Parathyroid adenoma (tissue), 2 donors: ENCODE results near the gene VEGFB.

Source experiments
- H2AFZ ChIP-seq: fragments of 300-600 bp; sonication (generic); one replicate; pipeline ENCODE4 v1.7.0; 2017; ENCODE audit warnings: antibody characterized with exemption, mild to moderate bottlenecking
- H3K27ac ChIP-seq: fragments of 300-600 bp; sonication (generic); one replicate; pipeline ENCODE4 v1.7.0; 2017
- H3K27me3 ChIP-seq: fragments of 300-600 bp; sonication (generic); one replicate; pipeline ENCODE4 v1.7.0; 2017; ENCODE audit warnings: low read length; ENCODE audit not compliant: control insufficient read depth, insufficient read depth
- H3K36me3 ChIP-seq: fragments of 300-600 bp; sonication (generic); one replicate; pipeline ENCODE4 v1.7.0; 2017; ENCODE audit warnings: low read length; ENCODE audit not compliant: control insufficient read depth, insufficient read depth
- H3K4me1 ChIP-seq: fragments of 300-600 bp; sonication (generic); one replicate; pipeline ENCODE4 v1.7.0; 2017; ENCODE audit warnings: control low read depth
- H3K4me2 ChIP-seq: fragments of 300-600 bp; sonication (generic); one replicate; pipeline ENCODE4 v1.7.0; 2017; ENCODE audit warnings: low read length
- H3K4me3 ChIP-seq: fragments of 300-600 bp; sonication (generic); one replicate; pipeline ENCODE4 v1.7.0; 2017; ENCODE audit warnings: low read depth, low read length
- H3K79me2 ChIP-seq: fragments of 300-600 bp; sonication (generic); one replicate; pipeline ENCODE4 v1.7.0; 2017; ENCODE audit warnings: control low read depth
- H3K9ac ChIP-seq: fragments of 300-600 bp; sonication (generic); one replicate; pipeline ENCODE4 v1.7.0; 2017; ENCODE audit warnings: mild to moderate bottlenecking
- H3K9me3 ChIP-seq: fragments of 300-600 bp; sonication (generic); one replicate; pipeline ENCODE4 v1.7.0; 2017; ENCODE audit warnings: low read length; ENCODE audit not compliant: control insufficient read depth
- TF ChIP-seq, protein P1 (sequence below): fragments of 300-600 bp; sonication (generic); IDR thresholded peaks from one replicate; pipeline ENCODE4 v1.7.0; 2017; ENCODE audit warnings: antibody characterized with exemption, mild to moderate bottlenecking
- donor health status: primary hyperparathyroidism.

The VEGFB gene

DNA sequence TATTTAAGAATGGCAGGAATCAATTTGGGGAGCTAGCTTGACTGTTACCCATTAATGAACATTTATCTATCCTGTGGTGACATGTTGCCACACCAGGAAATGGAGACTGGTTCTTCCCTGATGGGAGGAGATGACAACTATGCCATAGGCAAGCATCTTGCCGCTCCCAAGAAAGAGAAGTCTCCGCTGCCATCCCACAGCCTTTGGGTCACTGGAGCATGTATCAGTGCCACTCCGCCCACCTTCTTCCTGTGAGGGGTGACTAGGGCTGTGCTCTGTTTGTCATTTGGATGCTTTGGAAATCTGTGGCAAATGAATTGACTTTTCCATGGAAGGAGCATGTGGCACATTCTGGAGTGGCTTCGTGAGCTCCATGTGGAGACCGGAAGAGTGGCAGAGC, 42.0 kb upstream of the VEGFB start:
- Histone ChIP-seq H3K4me2 (no peak overlapping the region), H3K9me3 (no peaks in the 10 kb centered on the region), H3K27ac (no peak overlapping the region), H3K27me3 (no peaks in the 10 kb centered on the region), H3K4me1 (no peaks in the 10 kb centered on the region), H2AFZ (no peak overlapping the region), H3K36me3 (no peaks in the 10 kb centered on the region), H3K4me3 (no peak overlapping the region), H3K79me2 (peaks cover 3% of the 10 kb centered on the region), H3K9ac (no peak overlapping the region)
- TF ChIP-seq, protein P1, sequence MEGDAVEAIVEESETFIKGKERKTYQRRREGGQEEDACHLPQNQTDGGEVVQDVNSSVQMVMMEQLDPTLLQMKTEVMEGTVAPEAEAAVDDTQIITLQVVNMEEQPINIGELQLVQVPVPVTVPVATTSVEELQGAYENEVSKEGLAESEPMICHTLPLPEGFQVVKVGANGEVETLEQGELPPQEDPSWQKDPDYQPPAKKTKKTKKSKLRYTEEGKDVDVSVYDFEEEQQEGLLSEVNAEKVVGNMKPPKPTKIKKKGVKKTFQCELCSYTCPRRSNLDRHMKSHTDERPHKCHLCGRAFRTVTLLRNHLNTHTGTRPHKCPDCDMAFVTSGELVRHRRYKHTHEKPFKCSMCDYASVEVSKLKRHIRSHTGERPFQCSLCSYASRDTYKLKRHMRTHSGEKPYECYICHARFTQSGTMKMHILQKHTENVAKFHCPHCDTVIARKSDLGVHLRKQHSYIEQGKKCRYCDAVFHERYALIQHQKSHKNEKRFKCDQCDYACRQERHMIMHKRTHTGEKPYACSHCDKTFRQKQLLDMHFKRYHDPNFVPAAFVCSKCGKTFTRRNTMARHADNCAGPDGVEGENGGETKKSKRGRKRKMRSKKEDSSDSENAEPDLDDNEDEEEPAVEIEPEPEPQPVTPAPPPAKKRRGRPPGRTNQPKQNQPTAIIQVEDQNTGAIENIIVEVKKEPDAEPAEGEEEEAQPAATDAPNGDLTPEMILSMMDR: no peak

- Histone ChIP-seq H2AFZ (no peak overlapping the region), H3K27ac (no peak overlapping the region), H3K9me3 (no peaks in the 10 kb centered on the region), H3K4me3 (no peak overlapping the region), H3K9ac (no peak overlapping the region), H3K79me2 (no peaks in the 10 kb centered on the region), H3K4me1 (no peaks in the 10 kb centered on the region), H3K36me3 (no peaks in the 10 kb centered on the region), H3K4me2 (no peak overlapping the region), H3K27me3 (no peaks in the 10 kb centered on the region)
- TF ChIP-seq, protein P1: no peak
Observed at GRCh38 chr11:64196626-64197025, 37.8 kb upstream of the VEGFB start.

DNA sequence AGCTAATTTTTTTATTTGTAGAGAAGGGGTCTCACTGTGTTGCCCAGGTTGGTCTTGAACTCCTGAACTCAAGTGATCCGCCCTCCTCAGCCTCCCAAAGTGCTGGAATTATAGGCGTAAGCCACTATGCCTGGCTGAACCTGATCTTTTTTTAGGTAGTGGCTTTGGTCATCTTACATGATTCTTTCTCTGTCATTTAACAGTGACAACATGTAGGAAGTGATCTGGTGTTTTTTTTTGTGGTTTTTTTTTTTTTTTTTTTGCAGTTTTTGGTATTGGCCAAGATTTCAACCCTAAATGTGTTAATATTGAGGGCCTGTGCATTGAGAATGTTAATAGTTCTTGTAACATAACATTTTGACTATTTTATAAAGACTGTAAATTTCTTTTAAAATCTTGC, 35.9 kb upstream of the VEGFB start:
- no peaks in the 10 kb centered on the region for H3K4me1 ChIP-seq
- TF ChIP-seq, protein P1: no peak
- no peak overlapping the region for H3K4me2 ChIP-seq
- H3K79me2 ChIP-seq: no peaks in the 10 kb centered on the region
- no peak overlapping the region for H3K4me3 ChIP-seq
- no peak overlapping the region for H3K27ac ChIP-seq
- no peaks in the 10 kb centered on the region for H3K27me3 ChIP-seq
- H2AFZ ChIP-seq: no peak overlapping the region
- H3K9ac ChIP-seq: no peak overlapping the region
- H3K9me3 ChIP-seq: no peaks in the 10 kb centered on the region
- H3K36me3 ChIP-seq: no peaks in the 10 kb centered on the region

GRCh38 chr11:64201543-64201942, 32.8 kb upstream of the VEGFB start:
- H3K4me2 ChIP-seq: no peak overlapping the region
- H2AFZ ChIP-seq: no peak overlapping the region
- TF ChIP-seq, protein P1: no peak
- H3K4me1 ChIP-seq: peaks cover 4% of the 10 kb centered on the region
- no peak overlapping the region for H3K4me3 ChIP-seq
- no peak overlapping the region for H3K27ac ChIP-seq
- no peaks in the 10 kb centered on the region for H3K79me2 ChIP-seq
- H3K9me3 ChIP-seq: no peaks in the 10 kb centered on the region
- no peaks in the 10 kb centered on the region for H3K27me3 ChIP-seq
- H3K9ac ChIP-seq: no peak overlapping the region
- H3K36me3 ChIP-seq: no peaks in the 10 kb centered on the region

DNA sequence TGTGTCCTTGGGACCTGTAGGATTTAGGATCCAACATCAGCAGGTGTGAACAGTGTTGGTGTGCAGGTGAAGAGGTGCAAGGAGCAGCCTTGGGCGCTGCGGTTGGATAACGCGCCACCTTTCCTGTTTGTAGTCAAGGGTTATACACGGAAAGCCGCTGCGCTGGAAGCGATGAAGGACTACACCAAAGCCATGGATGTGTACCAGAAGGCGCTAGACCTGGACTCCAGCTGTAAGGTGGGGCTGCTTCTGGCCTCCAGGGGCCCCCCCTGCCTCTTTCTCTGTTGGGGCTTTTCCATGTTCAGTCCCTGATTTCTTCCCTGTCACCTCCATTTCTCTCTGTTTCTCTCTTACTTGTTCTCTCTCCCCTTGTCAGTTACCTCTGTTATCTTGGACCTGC, 31.4 kb upstream of the VEGFB start:
- Histone ChIP-seq H3K9me3 (no peaks in the 10 kb centered on the region), H3K9ac (no peak overlapping the region), H3K79me2 (no peaks in the 10 kb centered on the region), H3K4me3 (no peak overlapping the region), H2AFZ (no peak overlapping the region), H3K4me1 (peaks cover 4% of the 10 kb centered on the region), H3K27me3 (no peaks in the 10 kb centered on the region), H3K4me2 (no peak overlapping the region), H3K27ac (no peak overlapping the region), H3K36me3 (no peaks in the 10 kb centered on the region)
- TF ChIP-seq, protein P1: no peak
